GM12874 (cell line): Measurements from ENCODE around the gene ARHGEF6.

ENCODE experiments used
- CTCF ChIP-seq: IDR thresholded peaks from 2 replicates; pipeline ENCODE4 v1.5.1; 2011; ENCODE audit warnings: low read depth, mild to moderate bottlenecking, control low read depth, low read length, moderate library complexity; ENCODE audit not compliant: insufficient read depth

The ARHGEF6 gene

GRCh38 chrX:136765821-136766356 is 14.8 kb downstream of the ARHGEF6 start:
- no peak for TF ChIP-seq CTCF

GRCh38 chrX:136764206-136764605 is 16.5 kb downstream of the ARHGEF6 start:
- TF ChIP-seq CTCF, result no peak

GRCh38 chrX:136762820-136763452 is 17.8 kb downstream of the ARHGEF6 start:
- no peak for TF ChIP-seq CTCF

- no peak for TF ChIP-seq CTCF
Observed at GRCh38 chrX:136761421-136761820, 19.3 kb downstream of the ARHGEF6 start.

- TF ChIP-seq CTCF, result no peak
Observed at GRCh38 chrX:136759968-136760367, 20.8 kb downstream of the ARHGEF6 start.

- no peak for TF ChIP-seq CTCF
Observed at GRCh38 chrX:136755411-136755810, 25.3 kb downstream of the ARHGEF6 start.

- TF ChIP-seq CTCF, result no peak
Observed at GRCh38 chrX:136754651-136755050, 26.1 kb downstream of the ARHGEF6 start.
